ENCODE measurements around the gene BLOC1S3.

BLOC1S3 gene

GRCh38 chr19:45177817-45178261, 745 bp upstream of the BLOC1S3 start, which contains the start of gene TRAPPC6A:
Gene TRAPPC6A (minus strand): TSS chr19:45178237. CDS start chr19:45178218, 19 bp downstream.
- Histone ChIP-seq H3K4me3 (ENCODE audit: low read depth in 1 of 2, low read length in 2 of 2) (peak within 1 kb of the TSS; percentile 72 to 92), H3K4me1 (ENCODE audit: insufficient read depth, low read length) (peaks cover 33% of the 10 kb centered on the region), H3K9me3 (ENCODE audit: insufficient read depth, low read length, severe bottlenecking) (no peaks in the 10 kb centered on the region), H2AFZ (ENCODE audit: low read depth, low read length) (peak within 1 kb of the TSS; percentile 94), H3K27me3 (ENCODE audit: insufficient read depth, low read length, poor library complexity) (no peaks in the 10 kb centered on the region), H4K20me1 (ENCODE audit: insufficient read depth, low read length) (peaks cover 8% of the 10 kb centered on the region), H3K4me2 (ENCODE audit: insufficient read depth, low read length) (peak within 1 kb of the TSS; percentile 83), H3K27ac (ENCODE audit: low read length) (peak within 1 kb of the TSS; percentile 76), H3K79me2 (ENCODE audit: insufficient read depth, low read length) (peaks cover 31% of the 10 kb centered on the region), H3K9ac (ENCODE audit: low read depth, low read length) (peak within 1 kb of the TSS; percentile 73), H3K36me3 (ENCODE audit: insufficient read depth, low read length) (peaks cover 13% of the 10 kb centered on the region)
- no peak for TF ChIP-seq EZH2 (IDR thresholded peaks at IDR 0.05; ENCODE audit: borderline replicate concordance, low read depth, low read length, severe bottlenecking)
- TF ChIP-seq CTCF (IDR thresholded peaks at IDR 0.05; ENCODE audit: borderline replicate concordance, extremely low read depth, low read length, poor library complexity, severe bottlenecking): no peak
- ATAC-seq (ENCODE audit: insufficient read depth, low read depth) (peak; percentile 2), DNase-seq (no peak)

GRCh38 chr19:45179072-45179891, 698 bp downstream of the BLOC1S3 start:
- no peak for ATAC-seq (ENCODE audit: insufficient read depth, low read depth)
- peak; percentile 16 for DNase-seq
- H3K4me2 ChIP-seq (ENCODE audit: insufficient read depth, low read length): peak overlapping the region; percentile 83

GRCh38 chr19:45179892-45180370, 1.3 kb downstream of the BLOC1S3 start:
- Histone ChIP-seq H3K27me3 (ENCODE audit: insufficient read depth, low read length, poor library complexity) (no peaks in the 10 kb centered on the region), H3K9ac (ENCODE audit: low read depth, low read length) (peak overlapping the region; percentile 65; the same call in 1 of the 2 replicates), H3K36me3 (ENCODE audit: insufficient read depth, low read length) (peaks cover 13% of the 10 kb centered on the region), H3K9me3 (ENCODE audit: insufficient read depth, low read length, severe bottlenecking) (no peaks in the 10 kb centered on the region), H3K79me2 (ENCODE audit: insufficient read depth, low read length) (peaks cover 31% of the 10 kb centered on the region), H3K4me3 (ENCODE audit: low read depth in 1 of 2, low read length in 2 of 2) (peak overlapping the region in 1 of 2 experiments; percentile 87; a peak in 3 of 4 replicates), H3K4me1 (ENCODE audit: insufficient read depth, low read length) (peaks cover 33% of the 10 kb centered on the region), H3K4me2 (ENCODE audit: insufficient read depth, low read length) (peak overlapping the region; percentile 83), H2AFZ (ENCODE audit: low read depth, low read length) (no peak overlapping the region), H4K20me1 (ENCODE audit: insufficient read depth, low read length) (peaks cover 8% of the 10 kb centered on the region), H3K27ac (ENCODE audit: low read length) (no peak overlapping the region)
- no peak for DNase-seq
- TF ChIP-seq EZH2 (IDR thresholded peaks at IDR 0.05; ENCODE audit: borderline replicate concordance, low read depth, low read length, severe bottlenecking) (no peak), CTCF (IDR thresholded peaks at IDR 0.05; ENCODE audit: borderline replicate concordance, extremely low read depth, low read length, poor library complexity, severe bottlenecking) (no peak)
- ATAC-seq (ENCODE audit: insufficient read depth, low read depth): no peak

More at GRCh38 chr19:45179072-45179891, 698 bp downstream of the BLOC1S3 start:
- Histone ChIP-seq H2AFZ (ENCODE audit: low read depth, low read length) (peak overlapping the region; percentile 94), H3K9ac (ENCODE audit: low read depth, low read length) (peak overlapping the region; percentile 65), H3K27me3 (ENCODE audit: insufficient read depth, low read length, poor library complexity) (no peaks in the 10 kb centered on the region), H3K79me2 (ENCODE audit: insufficient read depth, low read length) (peaks cover 31% of the 10 kb centered on the region), H3K4me3 (ENCODE audit: low read depth in 1 of 2, low read length in 2 of 2) (peak overlapping the region; percentile 52 to 87), H4K20me1 (ENCODE audit: insufficient read depth, low read length) (peaks cover 8% of the 10 kb centered on the region), H3K27ac (ENCODE audit: low read length) (peak overlapping the region; percentile 76), H3K9me3 (ENCODE audit: insufficient read depth, low read length, severe bottlenecking) (no peaks in the 10 kb centered on the region), H3K36me3 (ENCODE audit: insufficient read depth, low read length) (peaks cover 13% of the 10 kb centered on the region), H3K4me1 (ENCODE audit: insufficient read depth, low read length) (peaks cover 33% of the 10 kb centered on the region)
- TF ChIP-seq CTCF (IDR thresholded peaks at IDR 0.05; ENCODE audit: borderline replicate concordance, extremely low read depth, low read length, poor library complexity, severe bottlenecking): no peak
- TF ChIP-seq EZH2 (IDR thresholded peaks at IDR 0.05; ENCODE audit: borderline replicate concordance, low read depth, low read length, severe bottlenecking): no peak

Data from DND-41 (cell line).